GM12878 (cell line): Measurements from ENCODE around the gene WDFY3. TPM values are rescaled to one million over a fixed set of nuclear protein-coding genes. Genes with fewer than 3 reads are reported as not detected.

Experiments
- ATAC-seq: fragments of 200-7000 bp; cut with Tn5 transposase; 3 replicates; pipeline ENCODE4 v1.9.1; 2020; ENCODE audit warnings: mild to moderate bottlenecking, moderate library complexity
- BruUV-seq: library from RNA; stranded (reverse); fragments of 400-500 nt; replicated peaks from 2 replicates; lab custom pipeline; 2021; lab: Mats Ljungman, UMichigan
- CTCF ChIA-PET: fragments of 300-600 bp; sonication (Branson Sonifier 250); formaldehyde crosslinking; extraction: SDS; loops from one replicate; lab custom pipeline; 2021; ENCODE audit warnings: inconsistent platforms; lab: Yijun Ruan, JAX
- POLR2A ChIA-PET: fragments of 350-600 bp; formaldehyde crosslinking; extraction: SDS; loops from one replicate; lab custom pipeline; 2021; ENCODE audit warnings: inconsistent platforms; lab: Charles Lee
- RAD21 ChIA-PET: fragments of 300-600 bp; sonication (Branson Sonifier 250); formaldehyde crosslinking; loops from one replicate; lab custom pipeline; 2023; ENCODE audit warnings: antibody characterized with exemption; ENCODE audit not compliant: unreplicated experiment; lab: Charles Lee
- SMC1A ChIA-PET: fragments of 300-600 bp; sonication (Branson Sonifier 250); formaldehyde crosslinking; loops from one replicate; lab custom pipeline; 2023; ENCODE audit not compliant: unreplicated experiment, uncharacterized antibody; lab: Charles Lee
- DNase-seq: peaks from one replicate; pipeline ENCODE4 v3.0.0-alpha.2; 2011; ENCODE audit warnings: low read depth, low spot score
- FAIRE-seq: peaks from 3 replicates; lab custom pipeline; 2011; peaks lifted over from hg19 to GRCh38; lab: Jason Lieb, UNC
- H2AFZ ChIP-seq: 2 replicates; pipeline ENCODE4 v1.6.0; 2011; ENCODE audit warnings: low read depth, low read length, control low read depth; ENCODE audit not compliant: control insufficient read depth
- H3K27ac ChIP-seq: 2 replicates; pipeline ENCODE4 v1.5.1; 2011; ENCODE audit warnings: control low read depth; ENCODE audit not compliant: control insufficient read depth, insufficient read depth
- H3K27me3 ChIP-seq, 2 experiments: replicated peaks in 1 of 2; 2 replicates each; pipeline versions ENCODE4 v1.6.0 to v1.6.1; 2011; ENCODE audit warnings: low read length in 1 of 2; ENCODE audit not compliant: control insufficient read depth in 2 of 2, insufficient read depth in 2 of 2
- H3K36me3 ChIP-seq, 2 experiments: 2 replicates each; pipeline ENCODE4 v1.5.1; 2011; ENCODE audit warnings: low read length in 1 of 2; ENCODE audit not compliant: control insufficient read depth in 2 of 2, insufficient read depth in 2 of 2
- H3K4me1 ChIP-seq: 2 replicates; pipeline ENCODE4 v1.6.1; 2011; ENCODE audit warnings: mild to moderate bottlenecking, low read length, moderate library complexity, mixed read lengths; ENCODE audit not compliant: control insufficient read depth, insufficient read depth
- H3K4me2 ChIP-seq: 2 replicates; pipeline ENCODE4 v1.6.0; 2011; ENCODE audit warnings: control low read depth; ENCODE audit not compliant: control insufficient read depth, insufficient read depth
- H3K4me3 ChIP-seq: fragments of 200-600 bp; sonication (generic); 2 replicates; pipeline ENCODE4 v1.5.1; 2016
- H3K79me2 ChIP-seq: 2 replicates; pipeline ENCODE4 v1.6.0; 2011; ENCODE audit warnings: low read length; ENCODE audit not compliant: control insufficient read depth, insufficient read depth
- H3K9ac ChIP-seq: 2 replicates; pipeline ENCODE4 v1.8.0; 2011; ENCODE audit warnings: low read length, control low read depth, mixed read lengths; ENCODE audit not compliant: control insufficient read depth, insufficient read depth
- H3K9me3 ChIP-seq: replicated peaks from 3 replicates; pipeline ENCODE4 v1.5.1; 2011; ENCODE audit warnings: mild to moderate bottlenecking, low read length; ENCODE audit not compliant: control insufficient read depth, insufficient read depth
- H4K20me1 ChIP-seq: 2 replicates; pipeline ENCODE4 v1.6.0; 2011; ENCODE audit not compliant: control insufficient read depth, insufficient read depth
- BHLHE40 ChIP-seq, 2 experiments: fragments of 450-650 bp in 1 of 2; IDR thresholded peaks; 2 replicates each; pipeline ENCODE4 v1.6.1; 2011 to 2017; ENCODE audit warnings: low read depth in 2 of 2, borderline replicate concordance in 1 of 2, improper control_type of control experiment in 1 of 2, low read length in 1 of 2, mild to moderate bottlenecking in 1 of 2
- CHD4 ChIP-seq: fragments of 200-600 bp; sonication (generic); IDR thresholded peaks from 2 replicates; pipeline ENCODE4 v1.6.1; 2016; ENCODE audit warnings: mild to moderate bottlenecking
- EP300 ChIP-seq, 2 experiments: fragments of 150-350 bp in 1 of 2; IDR thresholded peaks; 2 replicates each; pipeline ENCODE4 v1.6.1; 2011 to 2012; ENCODE audit warnings: low read depth in 2 of 2, low read length in 2 of 2, borderline replicate concordance in 1 of 2, improper control_type of control experiment in 1 of 2, inconsistent platforms in 1 of 2; ENCODE audit not compliant: control insufficient read depth in 1 of 2
- HDAC6 ChIP-seq: fragments of 200-600 bp; sonication (generic); IDR thresholded peaks from one replicate; pipeline ENCODE4 v1.8.0; 2017; ENCODE audit warnings: antibody characterized with exemption; ENCODE audit not compliant: unreplicated experiment
- PRDM15 ChIP-seq: fragments of 450-650 bp; formaldehyde crosslinking; IDR thresholded peaks from 2 replicates; pipeline ENCODE4 v1.4.0; 2020; ENCODE audit warnings: mild to moderate bottlenecking, moderate library complexity
- SIN3A ChIP-seq: IDR thresholded peaks from 2 replicates; pipeline ENCODE4 v1.6.1; 2012; ENCODE audit warnings: low read depth, low read length, improper control_type of control experiment
- SIX5 ChIP-seq: IDR thresholded peaks from 2 replicates; pipeline ENCODE4 v1.6.1; 2011; ENCODE audit warnings: mild to moderate bottlenecking, low read depth, low read length, moderate library complexity; ENCODE audit not compliant: severe bottlenecking
- SMAD5 ChIP-seq: IDR thresholded peaks from 2 replicates; pipeline ENCODE4 v1.6.1; 2016; ENCODE audit warnings: antibody characterized with exemption, low read depth
- SPI1 ChIP-seq: IDR thresholded peaks from 2 replicates; pipeline ENCODE4 v1.6.1; 2011; ENCODE audit warnings: low read depth, mild to moderate bottlenecking, low read length, moderate library complexity, borderline replicate concordance; ENCODE audit not compliant: insufficient read depth
- SREBF2 ChIP-seq: IDR thresholded peaks from 2 replicates; pipeline ENCODE4 v1.6.1; 2012; ENCODE audit warnings: mild to moderate bottlenecking, low read length
- ZBTB33 ChIP-seq: fragments of 450-650 bp; IDR thresholded peaks from 2 replicates; pipeline ENCODE4 v1.6.1; 2017; ENCODE audit warnings: mild to moderate bottlenecking
- WGBS: methylation state at CpG from one replicate; pipeline ENCODE4 v1.1.6; 2016; ENCODE audit warnings: low lambda C conversion rate; ENCODE audit not compliant: insufficient replicate concordance, insufficient coverage; ENCODE audit errors: missing lambda C conversion rate; 5-methylcytosine and 5-hydroxymethylcytosine counted together
- in situ Hi-C: fragments of 300-500 bp; cut with MboI; formaldehyde crosslinking; loops from 9 replicates; pipeline ENCODE4 v1.14.3; 2018; ENCODE audit warnings: mixed read lengths
- intact Hi-C: fragments of 100-400 bp; cut with micrococcal nuclease; formaldehyde crosslinking; loops from one replicate; pipeline ENCODE4 v1.14.2; 2022; ENCODE audit not compliant: unreplicated experiment
- polyA plus RNA-seq, 11 experiments: library from polyadenylated mRNA; depleted of rRNA in 4 of 11; unstranded in 6 of 11; stranded (reverse) in 5 of 11; fragments of >200 nt; fragmentation: Nextera tagmentation in 4 of 11; fragmentation: Illumina TruSeq in 1 of 11; extraction: Ambion mirVana in 4 of 11; extraction: Trizol in 1 of 11; gene quantifications; 1 replicate in 1 of 11; 2 replicates in 10 of 11; pipeline versions ENCODE4 v1.2.1 to v1.2.3, GENCODE V29; 2011 to 2016; ENCODE audit warnings: inconsistent platforms in 2 of 11, missing spikeins in 2 of 11, low read depth in 1 of 11
- total RNA-seq, 4 experiments: library from RNA; depleted of rRNA in 3 of 4; stranded (reverse); fragments of >200 nt in 3 of 4; fragmentation: Illumina TruSeq in 1 of 4; extraction: Trizol in 1 of 4; gene quantifications; 2 replicates each; pipeline versions ENCODE4 v1.2.1 to v1.2.3, GENCODE V29; 2013 to 2021

The WDFY3 gene
- total and polyA plus RNA-seq, 10 of the 15 experiments (the other 5 are each of a cell fraction or from before 2014, with no cell fraction given): 0.01 to 0.23 (median 0.12) TPM; not detected in 2

- H4K20me1 ChIP-seq: no peaks in the 10 kb centered on the region
- WGBS: 0% methylated on average over 1 of the region's 1 CpG
- no peak overlapping the region for H3K27ac ChIP-seq
- CTCF ChIA-PET: no interaction called here
- POLR2A ChIA-PET: no interaction called here
- no peak for ATAC-seq
- no peak for TF ChIP-seq ZBTB33
- no peak for TF ChIP-seq SMAD5
- no peak for TF ChIP-seq SIN3A
- TF ChIP-seq BHLHE40 (IDR thresholded peaks at IDR 0.05; ENCODE audit: borderline replicate concordance in 1 of 2, low read depth in 2 of 2, low read length in 1 of 2): no peak
- TF ChIP-seq, all 136 proteins: peak for 0
- in situ Hi-C loops (no loop called here), intact Hi-C loops (no loop called here)
- Histone ChIP-seq H3K9me3 (no peaks in the 10 kb centered on the region), H3K4me3 (no peak overlapping the region), H3K27me3 (no peaks in the 10 kb centered on the region), H3K9ac (no peak overlapping the region), H3K4me2 (no peak overlapping the region), H3K79me2 (no peaks in the 10 kb centered on the region), H2AFZ (no peak overlapping the region), H3K4me1 (no peaks in the 10 kb centered on the region), H3K36me3 (no peaks in the 10 kb centered on the region)
- no peak for FAIRE-seq
- DNase-seq: no peak
- BruUV-seq: no TSS peak
- ChIA-PET RAD21 (interaction anchor here (1.4 kb wide), 1 partner anchor 302 kb away, joined by 3 read pairs; no protein-coding TSS in a partner anchor), SMC1A (no interaction called here)
These were observed 297.3 kb downstream of the WDFY3 start for GRCh38 chr4:84669201-84669600.

GRCh38 chr4:84666439-84666838, 300.1 kb downstream of the WDFY3 start:
- DNase-seq (no peak), ATAC-seq (no peak), FAIRE-seq (no peak)
- ChIA-PET CTCF (no interaction called here), POLR2A (no interaction called here), RAD21 (no interaction called here), SMC1A (no interaction called here)
- H3K4me1 ChIP-seq: no peaks in the 10 kb centered on the region
- no peaks in the 10 kb centered on the region for H3K27me3 ChIP-seq
- no peaks in the 10 kb centered on the region for H3K36me3 ChIP-seq
- no peaks in the 10 kb centered on the region for H4K20me1 ChIP-seq
- no peaks in the 10 kb centered on the region for H3K9me3 ChIP-seq
- no peak overlapping the region for H3K27ac ChIP-seq
- WGBS: 0% methylated on average over 1 of the region's 1 CpG
- in situ Hi-C loops (no loop called here), intact Hi-C loops (no loop called here)
- no peaks in the 10 kb centered on the region for H3K79me2 ChIP-seq
- no peak overlapping the region for H3K4me3 ChIP-seq
- BruUV-seq: no TSS peak
- H3K9ac ChIP-seq: no peak overlapping the region
- no peak overlapping the region for H2AFZ ChIP-seq
- no peak overlapping the region for H3K4me2 ChIP-seq
- TF ChIP-seq SREBF2 (no peak), SPI1 (no peak), SIX5 (no peak), CHD4 (no peak), PRDM15 (CRISPR knock-in tag) (no peak), EP300 (IDR thresholded peaks at IDR 0.05; ENCODE audit: borderline replicate concordance in 1 of 2, control insufficient read depth in 1 of 2, low read depth in 2 of 2, low read length in 2 of 2) (no peak), HDAC6 (no peak)
